Vagina (tissue), 2 donors: ENCODE results near the gene MGAT5.

Experiments
- CTCF ChIP-seq, 3 experiments: fragments of 450-650 bp in 2 of 3; fragments of 200-600 bp in 1 of 3; sonication (generic) in 1 of 3; IDR thresholded peaks; one replicate each; pipeline ENCODE4 v1.5.1; 2017 to 2019; ENCODE audit warnings: antibody characterized with exemption in 3 of 3, mild to moderate bottlenecking in 2 of 3, moderate library complexity in 2 of 3
- POLR2A ChIP-seq, 2 donors: fragments of 450-650 bp; IDR thresholded peaks; one replicate each; pipeline ENCODE4 v1.6.1; 2017; ENCODE audit warnings: antibody characterized with exemption in 2 of 2, mild to moderate bottlenecking in 2 of 2, moderate library complexity in 2 of 2

- no peak for TF ChIP-seq CTCF (IDR thresholded peaks at IDR 0.05)
- no peak for TF ChIP-seq POLR2A (IDR thresholded peaks at IDR 0.05)
Measured at GRCh38 chr2:134453476-134453875, 199.6 kb downstream of the MGAT5 start.
